ENCODE results near the gene DNMT3A.

DNMT3A gene

DNA sequence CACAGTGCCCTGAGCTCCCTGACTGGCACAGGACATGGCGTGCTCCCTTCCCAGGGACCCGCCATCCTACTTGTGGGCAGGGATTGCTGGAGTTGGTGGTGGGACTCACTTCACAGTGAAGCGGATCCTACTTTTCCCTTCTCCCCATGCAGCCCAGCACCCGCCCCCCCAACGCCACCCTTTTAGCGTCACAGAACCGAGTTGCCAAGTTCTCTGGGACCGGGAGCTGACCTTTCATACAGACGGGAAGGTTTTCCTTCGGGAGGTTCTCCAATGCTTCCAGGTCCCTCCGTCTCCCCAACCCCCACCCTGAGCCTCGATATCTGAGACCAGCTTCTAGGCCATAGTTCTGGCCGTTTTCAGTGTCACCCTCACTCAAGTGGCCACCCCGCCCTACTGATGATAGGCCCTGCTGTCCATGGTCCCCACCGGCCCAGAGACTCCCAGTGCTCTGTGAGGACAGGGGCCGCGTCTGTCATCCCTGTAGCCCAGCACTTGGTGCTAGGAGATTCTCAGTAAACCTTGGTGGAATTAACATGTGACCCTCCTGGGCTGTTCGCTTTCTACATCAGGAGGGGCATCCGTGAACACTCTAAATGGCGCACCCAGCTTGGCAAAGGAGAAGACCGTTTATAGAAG is 1.6 kb upstream of the DNMT3A start:
- DNase-seq (ENCODE audit: low spot score) = no peak

- DNase-seq (ENCODE audit: low spot score) = peak; percentile 95
Observed at GRCh38 chr2:25342372-25343186, 854 bp upstream of the DNMT3A start.

- peak; percentile 73 for DNase-seq (ENCODE audit: low spot score)
Observed at GRCh38 chr2:25341011-25341727, 556 bp downstream of the DNMT3A start.

DNA sequence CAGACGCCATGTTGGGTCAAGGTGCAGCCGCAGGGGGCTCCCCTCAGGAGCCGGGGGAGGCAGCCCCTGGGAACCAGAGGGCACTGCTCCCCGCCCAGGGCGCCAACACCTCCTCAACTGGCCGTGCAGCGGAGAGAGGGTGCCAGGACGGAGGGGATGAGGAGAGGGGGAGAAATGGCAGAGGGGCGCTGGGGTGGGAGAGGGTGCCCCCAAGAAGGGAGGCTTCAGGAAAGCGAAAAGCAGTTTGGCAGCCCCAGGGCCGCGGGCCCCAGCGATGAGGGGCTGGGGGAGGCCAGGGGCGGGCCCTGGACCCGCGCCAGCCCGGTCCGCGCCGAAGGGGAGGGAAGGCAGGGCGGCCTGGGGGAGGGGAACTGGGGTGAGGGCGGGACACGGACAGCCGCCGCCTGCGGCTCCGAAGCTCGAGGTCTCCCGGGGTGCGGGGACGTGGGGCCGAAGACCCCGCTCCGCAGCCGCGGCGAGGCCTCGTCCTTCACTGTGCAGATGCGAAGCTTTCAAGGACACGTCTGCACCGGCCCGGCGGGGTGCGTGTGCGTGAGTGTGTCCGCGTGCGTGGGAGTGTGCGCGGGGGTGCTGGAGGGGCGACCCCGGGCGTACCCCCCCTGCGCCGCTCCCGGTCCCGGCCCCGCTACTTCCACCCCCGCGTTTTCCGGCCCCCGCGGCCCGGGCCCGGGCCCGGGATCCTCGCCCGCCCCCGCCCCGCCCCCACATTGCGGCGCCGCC is 1.4 kb downstream of the DNMT3A start:
- peak; percentile 57 for DNase-seq (ENCODE audit: low spot score)

DNA sequence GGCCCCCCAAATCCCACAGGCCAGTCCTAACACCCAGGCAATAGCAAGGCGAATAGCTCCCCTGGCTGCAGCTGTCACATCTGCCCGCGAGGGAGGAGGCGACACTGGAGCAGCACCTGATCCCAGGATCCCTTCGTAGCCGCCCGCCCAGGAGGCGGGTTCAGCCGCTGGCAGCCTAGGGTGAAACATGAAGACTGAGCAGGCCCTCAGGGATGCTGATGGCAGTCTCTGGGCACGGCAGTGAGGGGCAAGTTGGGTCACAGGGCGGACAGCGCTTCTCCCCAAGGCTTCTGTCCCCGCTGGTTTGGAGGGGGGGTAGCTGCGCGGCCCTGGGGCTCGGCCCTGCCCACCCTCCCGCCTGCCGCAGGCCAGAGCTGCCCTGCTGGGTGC is 1.9 kb downstream of the DNMT3A start:
- no peak for DNase-seq (ENCODE audit: low spot score)

DNA sequence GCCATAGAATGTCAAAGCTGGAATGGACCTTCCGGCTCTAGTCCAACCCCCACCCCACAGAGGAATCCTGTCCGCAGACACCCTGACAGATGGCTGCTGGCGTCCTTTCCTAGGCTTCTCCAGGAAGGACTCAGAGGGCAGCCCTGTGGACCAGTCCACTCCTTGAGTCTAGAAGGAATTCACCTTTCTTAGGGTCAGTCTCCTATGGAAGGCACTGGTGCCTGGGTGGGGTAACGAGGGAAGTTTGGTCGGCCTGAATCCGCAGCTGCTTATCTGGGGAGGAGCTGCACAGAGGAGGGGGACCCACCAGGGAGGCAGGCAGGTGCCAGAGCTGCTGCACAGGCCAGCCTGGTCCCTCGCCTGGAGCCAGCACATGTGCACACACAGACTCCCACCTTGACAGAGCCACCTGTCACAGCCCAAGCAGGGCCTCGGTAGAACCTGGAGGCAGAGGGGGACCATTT is 2.5 kb downstream of the DNMT3A start:
- no peak for DNase-seq (ENCODE audit: low spot score)

GRCh38 chr2:25338401-25338800 is 3.3 kb downstream of the DNMT3A start:
- DNase-seq (ENCODE audit: low spot score) = no peak

DNA sequence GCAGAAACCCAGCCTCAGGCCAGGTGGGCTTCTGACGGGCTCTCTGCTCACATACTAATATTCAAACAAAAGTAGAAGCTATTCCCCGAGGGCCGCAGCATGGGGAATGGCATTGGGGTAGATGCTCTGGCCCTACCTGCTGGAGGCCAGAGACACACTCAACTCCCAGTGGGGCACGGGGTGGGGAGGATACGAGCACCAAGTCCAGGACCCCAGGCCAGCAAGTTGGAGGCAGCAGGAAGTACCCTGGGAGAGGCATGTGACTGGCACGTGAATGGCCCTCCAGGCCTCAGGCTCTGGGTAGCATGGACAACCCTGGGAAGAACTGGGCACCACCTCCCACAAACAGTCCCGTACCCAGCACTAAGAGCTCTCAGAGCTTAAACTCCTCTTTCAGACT is 3.8 kb downstream of the DNMT3A start:
- DNase-seq (ENCODE audit: low spot score) = no peak

DNA sequence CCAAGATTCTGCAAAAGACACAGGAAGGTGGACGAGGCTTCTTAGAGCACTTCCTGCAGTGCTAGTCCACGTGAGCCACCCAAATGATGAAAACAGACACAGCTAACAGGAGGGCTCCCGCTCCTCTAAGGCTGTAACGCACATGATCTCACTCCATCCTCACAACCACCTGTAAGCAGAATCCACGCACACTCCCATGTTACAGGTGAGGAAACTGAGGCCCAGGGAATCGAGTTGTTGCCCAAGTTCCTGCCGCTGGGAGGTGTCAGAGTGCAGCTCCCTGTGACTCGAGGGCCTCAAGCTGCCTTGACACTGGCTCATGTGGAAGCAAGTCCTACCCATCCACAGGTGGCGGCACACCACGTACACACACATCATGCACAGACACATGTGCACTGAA is 4.4 kb downstream of the DNMT3A start:
- DNase-seq (ENCODE audit: low spot score) = no peak

DNA sequence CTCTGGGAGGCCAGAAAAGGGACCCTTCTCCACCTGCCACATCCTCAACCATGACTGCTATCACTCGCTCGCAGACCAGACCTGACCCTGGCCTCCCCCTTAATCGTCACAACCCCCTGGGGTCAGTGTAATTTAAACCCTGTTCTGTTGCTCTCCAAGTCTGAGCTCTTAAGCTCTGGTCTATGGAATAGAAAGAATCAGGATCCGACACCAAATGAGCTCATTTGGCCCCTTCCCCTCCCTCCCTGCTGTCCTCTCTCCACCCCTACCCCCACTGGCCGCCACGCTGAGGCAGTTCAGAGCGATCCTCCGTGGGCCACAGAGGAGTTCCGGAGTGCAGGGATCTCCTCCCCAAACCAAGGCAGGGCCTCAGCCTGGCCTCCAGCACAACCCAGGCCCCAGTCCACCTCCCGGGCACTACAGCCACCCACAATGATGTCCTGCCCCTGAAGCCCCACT is 5.3 kb downstream of the DNMT3A start:
- no peak for DNase-seq (ENCODE audit: low spot score)

DNA sequence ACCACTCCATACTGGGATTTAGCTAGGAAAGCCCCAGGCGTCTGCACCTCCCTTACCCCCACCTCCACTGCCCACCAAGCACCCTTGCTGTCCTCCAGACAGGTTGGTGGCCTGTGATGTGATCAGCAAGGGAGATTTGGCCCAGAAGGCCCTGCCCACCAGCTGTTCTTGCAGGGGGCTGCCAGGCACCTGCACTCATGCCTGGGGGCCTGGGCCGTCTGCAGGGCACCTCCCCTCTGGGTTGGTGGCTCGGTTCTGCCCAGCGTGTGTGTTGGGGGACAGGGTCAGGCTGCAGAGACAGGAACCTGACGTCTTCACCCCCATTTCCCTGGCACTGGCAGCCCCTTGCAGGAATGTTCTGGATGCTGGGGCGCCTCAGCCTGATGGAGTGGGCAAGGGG is 5.8 kb downstream of the DNMT3A start:
- no peak for DNase-seq (ENCODE audit: low spot score)

DNA sequence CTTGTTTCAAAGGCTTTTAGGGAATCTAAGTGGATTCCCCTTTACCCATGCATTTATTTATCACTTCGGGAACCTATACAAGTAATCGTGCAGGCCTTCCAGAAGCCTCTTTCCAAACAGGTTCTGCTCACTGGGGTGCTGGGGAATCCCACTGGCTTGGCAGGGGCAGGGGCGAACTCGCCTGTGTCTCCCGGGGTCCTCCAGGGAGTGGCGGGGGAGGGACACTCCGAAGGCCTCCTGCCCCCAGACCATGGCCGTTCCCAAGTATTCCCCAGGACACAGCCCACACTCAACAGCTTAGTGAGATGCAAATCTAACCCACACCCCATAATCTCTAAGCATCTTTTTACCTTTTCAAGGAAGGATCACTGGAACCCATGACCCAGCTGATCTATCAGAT is 6.5 kb downstream of the DNMT3A start:
- no peak for DNase-seq (ENCODE audit: low spot score)

DNA sequence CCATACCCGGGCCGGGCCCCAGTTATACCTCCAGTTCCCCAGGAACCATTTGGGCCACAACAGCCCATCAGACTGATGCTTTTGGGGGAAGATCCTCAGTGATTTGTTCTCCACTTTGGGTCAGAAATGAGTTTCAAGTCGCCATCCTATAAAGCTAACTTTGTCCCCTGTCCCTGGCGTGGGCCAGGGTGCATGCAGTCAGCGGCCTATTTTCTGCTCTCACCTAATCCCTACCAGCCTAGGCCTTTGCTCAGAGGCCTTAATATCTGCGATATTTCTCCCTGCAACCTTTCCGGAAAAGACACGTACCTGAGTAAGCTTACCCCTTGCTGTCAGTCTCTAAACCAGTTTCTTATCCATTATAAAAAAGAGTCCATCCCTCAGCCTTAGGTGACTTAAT is 7.2 kb downstream of the DNMT3A start:
- no peak for DNase-seq (ENCODE audit: low spot score)

DNA sequence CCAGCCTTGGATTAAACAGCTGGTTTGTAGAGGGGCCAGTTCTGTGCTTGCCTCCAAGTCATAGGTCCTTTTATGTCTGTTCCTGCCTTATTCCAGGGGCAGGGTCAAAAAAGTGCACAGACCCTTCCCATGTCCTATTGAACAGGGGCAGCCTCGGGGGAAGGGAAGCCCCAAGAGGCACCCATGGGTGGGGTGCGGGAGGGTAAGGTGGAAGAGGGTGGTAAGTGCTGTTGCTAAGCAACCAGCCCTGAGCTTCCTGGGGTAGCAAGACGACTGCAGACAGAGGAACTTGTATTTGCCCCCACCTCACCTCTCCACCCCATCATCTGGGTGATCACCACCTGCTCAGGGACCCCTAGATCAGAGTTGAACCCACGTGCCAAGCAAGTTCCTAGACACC is 7.7 kb downstream of the DNMT3A start:
- DNase-seq (ENCODE audit: low spot score) = no peak

DNA sequence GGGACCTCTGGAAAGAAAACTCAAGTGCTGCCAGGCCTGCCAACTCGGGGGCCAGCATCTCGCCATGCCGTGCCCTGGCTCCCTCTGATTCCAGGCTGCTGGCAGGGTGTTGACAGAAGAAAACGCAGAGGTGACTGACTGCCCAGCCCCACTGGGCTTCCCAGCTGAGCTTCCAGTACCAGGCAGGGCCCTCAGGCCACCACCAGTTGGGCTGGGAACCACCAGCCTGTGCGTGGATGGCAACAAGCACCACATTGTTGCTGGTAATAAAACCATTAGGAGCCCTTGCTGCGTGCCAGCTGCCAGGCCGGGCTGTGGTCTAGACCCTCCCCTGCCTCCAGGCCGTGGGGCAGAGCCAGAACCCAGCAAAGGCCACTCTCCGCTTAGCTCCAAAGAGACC is 9.2 kb downstream of the DNMT3A start:
- no peak for DNase-seq (ENCODE audit: low spot score)

GRCh38 chr2:25331686-25332365 is 9.9 kb downstream of the DNMT3A start:
- no peak for DNase-seq (ENCODE audit: low spot score)

- DNase-seq (ENCODE audit: low spot score) = no peak
Observed at GRCh38 chr2:25330937-25331336, 10.8 kb downstream of the DNMT3A start.

- DNase-seq (ENCODE audit: low spot score) = no peak
Observed at GRCh38 chr2:25330273-25330672, 11.5 kb downstream of the DNMT3A start.

DNA sequence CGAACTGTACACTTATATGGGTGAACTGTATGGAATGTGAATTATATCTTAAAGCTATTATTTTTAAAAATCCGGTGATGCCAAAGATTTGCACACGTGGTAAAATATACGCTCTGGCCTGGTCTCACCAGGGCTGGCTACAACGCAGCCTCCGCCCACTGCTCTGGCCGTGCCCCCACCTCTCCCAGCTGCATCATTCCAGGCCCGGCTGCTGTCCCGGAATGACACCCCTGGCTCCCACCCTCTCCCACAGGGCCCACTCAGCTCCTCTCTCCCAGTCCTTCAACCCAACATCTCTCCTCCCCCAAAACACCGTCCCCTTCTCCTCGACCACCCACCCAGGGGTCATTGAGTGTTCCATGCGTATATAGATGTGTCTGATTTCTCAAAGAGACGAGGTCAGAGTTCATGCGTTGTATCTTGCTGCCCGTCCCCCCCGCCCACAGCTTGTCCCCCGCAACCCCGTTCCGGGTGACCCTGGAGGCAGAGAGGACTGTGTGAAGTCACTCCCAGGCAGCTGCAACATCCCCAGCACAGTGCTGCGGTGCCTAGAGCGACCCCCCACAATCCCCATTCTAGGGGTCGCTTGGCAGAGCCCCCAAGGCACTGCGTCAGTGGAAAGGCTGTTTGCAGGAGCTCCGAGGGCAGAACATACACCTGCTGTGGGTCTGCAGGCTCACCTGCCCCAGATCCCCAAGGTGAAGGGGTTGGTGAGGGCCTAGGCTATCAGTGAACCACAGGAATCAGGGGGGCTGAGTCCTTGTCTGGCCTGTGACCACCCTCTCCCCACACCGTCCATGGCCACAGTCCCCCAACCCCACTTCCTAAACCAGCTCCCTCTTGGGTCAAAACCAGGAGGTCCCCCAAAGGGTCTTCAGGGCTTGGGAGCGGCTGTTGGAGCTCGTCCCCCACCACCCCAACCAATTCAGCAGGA is 13.3 kb downstream of the DNMT3A start:
- DNase-seq (ENCODE audit: low spot score) = no peak

DNA sequence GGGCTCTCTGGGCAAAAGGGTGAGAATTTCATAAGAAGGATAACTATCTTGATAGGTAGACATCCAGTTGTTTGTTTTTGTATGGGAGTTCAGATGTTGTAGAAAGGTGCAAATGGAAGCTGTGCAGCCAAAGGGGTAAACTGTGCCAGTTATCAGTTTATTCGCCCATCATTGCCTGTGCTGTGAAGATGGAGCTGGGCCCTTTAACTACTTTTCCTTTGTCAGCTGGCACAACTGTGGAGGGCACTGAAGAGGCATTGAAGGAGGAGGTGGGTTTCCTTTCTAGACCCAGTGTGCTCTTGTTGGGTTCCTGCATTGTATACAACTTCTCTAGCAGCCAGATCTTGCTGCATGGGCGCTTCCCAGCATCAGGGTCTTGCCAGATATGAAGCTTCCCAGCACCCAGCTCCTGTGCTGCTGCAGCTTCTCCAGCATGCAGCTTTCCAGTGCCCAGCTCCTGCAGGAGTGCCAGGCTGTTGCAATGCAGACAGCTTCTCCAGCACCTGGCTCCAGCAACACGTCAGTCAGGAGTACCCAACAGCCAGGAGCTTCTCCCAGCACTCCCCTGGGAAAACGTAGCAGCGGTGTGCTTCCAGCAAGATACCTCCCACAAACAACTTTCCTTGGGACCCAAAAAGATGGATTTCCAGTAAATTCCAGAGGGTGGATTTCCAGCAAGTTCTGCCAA is 15.3 kb downstream of the DNMT3A start:
- no peak for DNase-seq (ENCODE audit: low spot score)

All from GM03348 (cell line).